ENCODE measurements around the gene CCDC102B. TPM values are rescaled to one million over a fixed set of nuclear protein-coding genes. Genes with fewer than 3 reads are reported as not detected.
"Not testable (repeated sequence)": the region's sequence is repeated elsewhere in the genome, so short reads cannot be mapped to it uniquely, and the experiment has no call there.

The CCDC102B gene
- total and polyA plus RNA-seq, 2 donors (not counting 1 experiment from before 2014, with no cell fraction given), result 3.9 to 4.0 TPM

GRCh38 chr18:68784071-68784470 is 13.8 kb upstream of the CCDC102B start:
- no peak for TF ChIP-seq CTCF (IDR thresholded peaks at IDR 0.05)
- TF ChIP-seq EZH2 (IDR thresholded peaks at IDR 0.05; ENCODE audit: borderline replicate concordance, insufficient read depth, low read depth, low read length, poor library complexity, severe bottlenecking), result no peak
- Histone ChIP-seq H3K4me3 (ENCODE audit: control extremely low read depth in 1 of 5, extremely low read depth in 1 of 5, insufficient read depth in 1 of 5, low read depth in 2 of 5, low read length in 4 of 5) (no peak overlapping the region), H4K20me1 (ENCODE audit: control insufficient read depth, insufficient read depth, low read length, poor library complexity, severe bottlenecking) (no peaks in the 10 kb centered on the region), H3K9me3 (ENCODE audit: control extremely low read depth in 1 of 3, control insufficient read depth in 2 of 3, insufficient read depth in 1 of 3, low read length in 2 of 3) (no peaks in the 10 kb centered on the region), H3K27me3 (replicated peaks in 1 of 4; ENCODE audit: control extremely low read depth in 1 of 4, control insufficient read depth in 3 of 4, insufficient read depth in 4 of 4, low read length in 3 of 4) (no peaks in the 10 kb centered on the region), H3K9ac (ENCODE audit: low read length) (no peak overlapping the region), H3K36me3 (replicated peaks in 1 of 2; ENCODE audit: control extremely low read depth in 1 of 2, control insufficient read depth in 1 of 2, extremely low read depth in 1 of 2, insufficient read depth in 2 of 2, low read length in 1 of 2) (no peaks in the 10 kb centered on the region), H3K79me2 (ENCODE audit: control insufficient read depth, insufficient read depth, low read length) (no peaks in the 10 kb centered on the region), H3K27ac (ENCODE audit: low read length in 2 of 2) (no peak overlapping the region), H3K4me1 (ENCODE audit: control insufficient read depth in 2 of 2, insufficient read depth in 2 of 2, low read length in 2 of 2) (no peaks in the 10 kb centered on the region), H2AFZ (ENCODE audit: insufficient read depth, low read depth, low read length, poor library complexity, severe bottlenecking) (no peak overlapping the region), H3K4me2 (replicated peaks; ENCODE audit: low read depth, low read length, poor library complexity, severe bottlenecking) (no peak overlapping the region)
- no peak overlapping the region for H3K27ac Mint-ChIP-seq
- ATAC-seq (ENCODE audit: low read depth) (no peak), DNase-seq (no peak)
- WGBS (ENCODE audit: insufficient coverage), result 80% methylated on average over 1 of the region's 3 CpGs
- no peaks in the 10 kb centered on the region for H3K4me1 Mint-ChIP-seq
- intact Hi-C loops (cut with micrococcal nuclease), result no loop called here
- ChIA-PET CTCF (no interaction called here), POLR2A (no interaction called here)
- H3K9me3 Mint-ChIP-seq (ENCODE audit: insufficient read depth), result no peaks in the 10 kb centered on the region
- H3K4me3 Mint-ChIP-seq, result no peak overlapping the region
- no peaks in the 10 kb centered on the region for H3K27me3 Mint-ChIP-seq

- H3K9me3 Mint-ChIP-seq (ENCODE audit: insufficient read depth); H3K36me3 ChIP-seq (replicated peaks in 1 of 2; ENCODE audit: control extremely low read depth in 1 of 2, control insufficient read depth in 1 of 2, extremely low read depth in 1 of 2, insufficient read depth in 2 of 2, low read length in 1 of 2); H3K4me1 ChIP-seq (ENCODE audit: control insufficient read depth in 2 of 2, insufficient read depth in 2 of 2, low read length in 2 of 2); H3K4me3 ChIP-seq (ENCODE audit: control extremely low read depth in 1 of 5, extremely low read depth in 1 of 5, insufficient read depth in 1 of 5, low read depth in 2 of 5, low read length in 4 of 5); H3K9me3 ChIP-seq (ENCODE audit: control extremely low read depth in 1 of 3, control insufficient read depth in 2 of 3, insufficient read depth in 1 of 3, low read length in 2 of 3); DNase-seq; H3K79me2 ChIP-seq (ENCODE audit: control insufficient read depth, insufficient read depth, low read length); H3K27me3 ChIP-seq (replicated peaks in 1 of 4; ENCODE audit: control extremely low read depth in 1 of 4, control insufficient read depth in 3 of 4, insufficient read depth in 4 of 4, low read length in 3 of 4); intact Hi-C loops (cut with micrococcal nuclease); H3K27ac ChIP-seq (ENCODE audit: low read length in 2 of 2); H3K27me3 Mint-ChIP-seq; H2AFZ ChIP-seq (ENCODE audit: insufficient read depth, low read depth, low read length, poor library complexity, severe bottlenecking); H4K20me1 ChIP-seq (ENCODE audit: control insufficient read depth, insufficient read depth, low read length, poor library complexity, severe bottlenecking); H3K4me3 Mint-ChIP-seq; CTCF ChIA-PET; POLR2A ChIA-PET; H3K9ac ChIP-seq (ENCODE audit: low read length); H3K4me1 Mint-ChIP-seq; ATAC-seq (ENCODE audit: low read depth); H3K27ac Mint-ChIP-seq; H3K4me2 ChIP-seq (replicated peaks; ENCODE audit: low read depth, low read length, poor library complexity, severe bottlenecking): not testable (repeated sequence)
- 90% methylated on average over 15 of the region's 22 CpGs for WGBS (ENCODE audit: insufficient coverage)
Measured at GRCh38 chr18:68790290-68790689, 7.6 kb upstream of the CCDC102B start.
